Astrocyte (in vitro differentiated cells and primary cell): ENCODE measurements around the gene PPP3CA. TPM values are rescaled to one million over a fixed set of nuclear protein-coding genes. Genes with fewer than 3 reads are reported as not detected.

Source experiments
- DNase-seq: peaks from one replicate; pipeline ENCODE4 v3.0.0-alpha.2; 2010; ENCODE audit warnings: low read depth
- FAIRE-seq: peaks from 2 replicates; lab custom pipeline; 2011; peaks lifted over from hg19 to GRCh38; lab: Jason Lieb, UNC
- H2AFZ ChIP-seq: 2 replicates; pipeline ENCODE4 v1.6.0; 2012; ENCODE audit warnings: low read depth, low read length, inconsistent platforms
- H3K27ac ChIP-seq: 2 replicates; pipeline ENCODE4 v1.5.1; 2011; ENCODE audit warnings: low read depth, low read length, inconsistent platforms
- H3K27me3 ChIP-seq: 2 replicates; pipeline ENCODE4 v1.6.0; 2011; ENCODE audit warnings: low read length, inconsistent platforms; ENCODE audit not compliant: insufficient read depth
- H3K36me3 ChIP-seq: 2 replicates; pipeline ENCODE4 v1.5.1; 2011; ENCODE audit warnings: low read length, inconsistent platforms; ENCODE audit not compliant: insufficient read depth
- H3K4me1 ChIP-seq: 2 replicates; pipeline ENCODE4 v1.5.1; 2011; ENCODE audit warnings: low read length, inconsistent platforms; ENCODE audit not compliant: insufficient read depth
- H3K4me2 ChIP-seq: 2 replicates; pipeline ENCODE4 v1.6.0; 2012; ENCODE audit warnings: low read length, inconsistent platforms
- H3K4me3 ChIP-seq: 2 replicates; pipeline ENCODE4 v1.5.1; 2011; ENCODE audit warnings: low read depth, mild to moderate bottlenecking, low read length, inconsistent platforms; ENCODE audit not compliant: insufficient read depth
- H3K79me2 ChIP-seq: 2 replicates; pipeline ENCODE4 v1.6.0; 2012; ENCODE audit warnings: mild to moderate bottlenecking, low read length, inconsistent platforms; ENCODE audit not compliant: insufficient read depth
- H3K9ac ChIP-seq: 2 replicates; pipeline ENCODE4 v1.6.0; 2012; ENCODE audit warnings: mild to moderate bottlenecking, low read length, inconsistent platforms
- H3K9me3 ChIP-seq: 2 replicates; pipeline ENCODE4 v1.5.1; 2012; ENCODE audit warnings: low read depth, mild to moderate bottlenecking, low read length, inconsistent platforms; ENCODE audit not compliant: insufficient read depth
- H4K20me1 ChIP-seq: 2 replicates; pipeline ENCODE4 v1.6.0; 2012; ENCODE audit warnings: low read length, inconsistent platforms; ENCODE audit not compliant: insufficient read depth
- H3K27ac Mint-ChIP-seq: one replicate; pipeline ENCODE4 v1.8.0; 2021; ENCODE audit warnings: mild to moderate bottlenecking, mixed read lengths; ENCODE audit not compliant: unreplicated experiment
- H3K27me3 Mint-ChIP-seq: one replicate; pipeline ENCODE4 v1.8.0; 2021; ENCODE audit warnings: low read depth, mixed read lengths; ENCODE audit not compliant: unreplicated experiment
- H3K36me3 Mint-ChIP-seq: one replicate; pipeline ENCODE4 v1.8.0; 2021; ENCODE audit warnings: low read depth, mixed read lengths; ENCODE audit not compliant: unreplicated experiment
- H3K4me1 Mint-ChIP-seq: one replicate; pipeline ENCODE4 v1.8.0; 2021; ENCODE audit warnings: low read depth, mixed read lengths; ENCODE audit not compliant: unreplicated experiment
- H3K4me3 Mint-ChIP-seq: one replicate; pipeline ENCODE4 v1.8.0; 2021; ENCODE audit warnings: mild to moderate bottlenecking, moderate library complexity, mixed read lengths; ENCODE audit not compliant: unreplicated experiment
- H3K9me3 Mint-ChIP-seq: one replicate; pipeline ENCODE4 v1.8.0; 2021; ENCODE audit warnings: mild to moderate bottlenecking, mixed read lengths; ENCODE audit not compliant: unreplicated experiment
- CTCF ChIP-seq: IDR thresholded peaks from 2 replicates; pipeline ENCODE4 v1.5.1; 2011; ENCODE audit warnings: low read depth, mild to moderate bottlenecking, inconsistent platforms, low read length, moderate library complexity; ENCODE audit not compliant: insufficient read depth
- EZH2 ChIP-seq: IDR thresholded peaks from 2 replicates; pipeline ENCODE4 v1.6.1; 2012; ENCODE audit warnings: mild to moderate bottlenecking, low read length, inconsistent platforms; ENCODE audit not compliant: insufficient read depth
- total RNA-seq: library from RNA; stranded (reverse); gene quantifications from 2 replicates; pipeline ENCODE4 v1.2.1, GENCODE V29; 2021

Gene PPP3CA
- total RNA-seq, 1 donor from 2014 or later, result 101 TPM

GRCh38 chr4:101019313-101019712 lies 328.0 kb downstream of the PPP3CA start:
- peaks cover 11% of the 10 kb centered on the region for H3K36me3 Mint-ChIP-seq
- H2AFZ ChIP-seq, result no peak overlapping the region
- H3K9me3 Mint-ChIP-seq, result no peaks in the 10 kb centered on the region
- H3K79me2 ChIP-seq, result no peaks in the 10 kb centered on the region
- no peak overlapping the region for H3K4me3 ChIP-seq
- no peaks in the 10 kb centered on the region for H4K20me1 ChIP-seq
- H3K4me1 Mint-ChIP-seq, result peaks cover 45% of the 10 kb centered on the region
- H3K27me3 Mint-ChIP-seq, result no peaks in the 10 kb centered on the region
- H3K9me3 ChIP-seq, result no peaks in the 10 kb centered on the region
- no peak overlapping the region for H3K27ac Mint-ChIP-seq
- no peak overlapping the region for H3K4me2 ChIP-seq
- no peak overlapping the region for H3K4me3 Mint-ChIP-seq
- H3K27ac ChIP-seq, result no peak overlapping the region
- FAIRE-seq (no peak), DNase-seq (no peak)
- H3K9ac ChIP-seq, result no peak overlapping the region
- no peaks in the 10 kb centered on the region for H3K27me3 ChIP-seq
- H3K36me3 ChIP-seq, result no peaks in the 10 kb centered on the region
- peaks cover 31% of the 10 kb centered on the region for H3K4me1 ChIP-seq
- no peak for TF ChIP-seq CTCF
- no peak for TF ChIP-seq EZH2

DNA sequence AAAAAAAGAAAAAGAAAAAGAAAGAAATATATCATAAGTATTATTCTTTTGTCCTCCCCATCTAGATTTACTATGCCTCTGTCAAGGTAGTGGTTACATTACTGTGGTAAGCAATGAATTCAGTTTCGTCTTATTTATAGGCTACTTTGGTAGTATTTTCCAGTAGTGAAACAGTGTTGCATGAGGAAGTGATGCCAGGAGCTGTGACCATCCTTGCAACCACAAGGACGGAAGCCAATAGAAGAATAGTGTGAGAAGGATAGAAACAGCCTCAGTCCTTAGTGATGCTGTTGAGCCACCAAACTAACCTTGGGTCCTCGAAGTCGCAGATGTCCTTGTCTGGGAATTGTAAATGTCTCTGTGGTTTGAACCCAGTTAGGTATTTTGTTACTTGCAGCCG lies 328.5 kb downstream of the PPP3CA start:
- H3K27ac Mint-ChIP-seq, result no peak overlapping the region
- H4K20me1 ChIP-seq, result no peaks in the 10 kb centered on the region
- H3K9ac ChIP-seq, result no peak overlapping the region
- H3K27me3 Mint-ChIP-seq, result no peaks in the 10 kb centered on the region
- H3K27me3 ChIP-seq, result no peaks in the 10 kb centered on the region
- TF ChIP-seq EZH2 (no peak), CTCF (no peak)
- H3K27ac ChIP-seq, result no peak overlapping the region
- H2AFZ ChIP-seq, result no peak overlapping the region
- FAIRE-seq (no peak), DNase-seq (no peak)
- H3K4me3 ChIP-seq, result no peak overlapping the region
- no peaks in the 10 kb centered on the region for H3K79me2 ChIP-seq
- no peak overlapping the region for H3K4me3 Mint-ChIP-seq
- H3K4me1 ChIP-seq, result peaks cover 31% of the 10 kb centered on the region
- peaks cover 48% of the 10 kb centered on the region for H3K4me1 Mint-ChIP-seq
- H3K9me3 Mint-ChIP-seq, result no peaks in the 10 kb centered on the region
- H3K4me2 ChIP-seq, result no peak overlapping the region
- H3K36me3 ChIP-seq, result no peaks in the 10 kb centered on the region
- H3K36me3 Mint-ChIP-seq, result peaks cover 11% of the 10 kb centered on the region
- no peaks in the 10 kb centered on the region for H3K9me3 ChIP-seq

DNA sequence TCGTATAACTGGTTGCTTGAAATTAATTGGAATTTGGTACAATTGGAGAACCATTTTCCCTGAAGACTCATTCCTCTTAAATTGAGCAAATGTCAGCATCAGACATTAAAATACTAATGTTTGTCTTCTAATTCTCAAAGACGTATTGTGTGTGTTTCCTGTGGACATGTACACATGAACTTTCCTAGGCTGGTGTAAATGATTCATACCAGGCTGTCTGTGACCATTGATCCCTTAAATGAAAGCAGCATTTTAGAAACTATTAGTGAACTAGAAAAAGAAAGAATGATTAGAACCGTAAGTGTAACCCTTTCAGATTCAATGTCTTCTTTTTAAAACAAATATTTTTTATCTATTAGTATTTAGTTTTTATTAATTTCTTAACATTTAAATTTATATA lies 332.9 kb downstream of the PPP3CA start:
- Mint-ChIP-seq H3K4me1 (peaks cover 17% of the 10 kb centered on the region), H3K4me3 (no peak overlapping the region), H3K36me3 (no peaks in the 10 kb centered on the region), H3K9me3 (peaks cover 2% of the 10 kb centered on the region), H3K27ac (no peak overlapping the region), H3K27me3 (no peaks in the 10 kb centered on the region)
- Histone ChIP-seq H3K36me3 (no peaks in the 10 kb centered on the region), H3K4me1 (no peaks in the 10 kb centered on the region), H3K9ac (no peak overlapping the region), H3K9me3 (no peaks in the 10 kb centered on the region), H3K27ac (no peak overlapping the region), H3K79me2 (no peaks in the 10 kb centered on the region), H3K27me3 (no peaks in the 10 kb centered on the region), H3K4me2 (no peak overlapping the region), H2AFZ (no peak overlapping the region), H3K4me3 (no peak overlapping the region), H4K20me1 (no peaks in the 10 kb centered on the region)
- no peak for DNase-seq
- no peak for FAIRE-seq
- TF ChIP-seq EZH2 (no peak), CTCF (no peak)
